Activated CD8-positive, alpha-beta memory T cell treated with anti-CD3 and anti-CD28 coated beads for 24 hours (primary cell): Measurements from ENCODE around the gene AGBL1.

Experiments used
- DNase-seq: peaks from one replicate; pipeline ENCODE4 v3.0.0-alpha.2; 2020

The AGBL1 gene

GRCh38 chr15:86751116-86751515, 671.4 kb downstream of the AGBL1 start:
- DNase-seq: no peak

- no peak for DNase-seq
These were observed 675.2 kb downstream of the AGBL1 start for GRCh38 chr15:86754846-86755245.

- no peak for DNase-seq
These were observed 677.0 kb downstream of the AGBL1 start for GRCh38 chr15:86756688-86757087.

GRCh38 chr15:86759800-86760523, 680.3 kb downstream of the AGBL1 start:
- DNase-seq: no peak

- DNase-seq: no peak
These were observed 683.2 kb downstream of the AGBL1 start for GRCh38 chr15:86762874-86763273.

GRCh38 chr15:86764021-86764420, 684.4 kb downstream of the AGBL1 start:
- no peak for DNase-seq

GRCh38 chr15:86765281-86765680, 685.6 kb downstream of the AGBL1 start:
- DNase-seq: no peak

- no peak for DNase-seq
These were observed 692.8 kb downstream of the AGBL1 start for GRCh38 chr15:86772369-86773059.

- DNase-seq: no peak
These were observed 694.1 kb downstream of the AGBL1 start for GRCh38 chr15:86773736-86774135.

GRCh38 chr15:86776145-86776544, 696.5 kb downstream of the AGBL1 start:
- DNase-seq: no peak

GRCh38 chr15:86796521-86796920, 716.9 kb downstream of the AGBL1 start:
- no peak for DNase-seq

GRCh38 chr15:86797135-86797534, 717.5 kb downstream of the AGBL1 start:
- no peak for DNase-seq

- no peak for DNase-seq
These were observed 719.6 kb downstream of the AGBL1 start for GRCh38 chr15:86799226-86799625.

GRCh38 chr15:86802244-86802643, 722.6 kb downstream of the AGBL1 start:
- no peak for DNase-seq

GRCh38 chr15:86804406-86804805, 724.7 kb downstream of the AGBL1 start:
- DNase-seq: no peak

- DNase-seq: no peak
These were observed 730.7 kb downstream of the AGBL1 start for GRCh38 chr15:86810329-86810728.

GRCh38 chr15:86813892-86814291, 734.2 kb downstream of the AGBL1 start:
- no peak for DNase-seq

- no peak for DNase-seq
These were observed 749.6 kb downstream of the AGBL1 start for GRCh38 chr15:86829245-86829644.

GRCh38 chr15:86830304-86830703, 750.6 kb downstream of the AGBL1 start:
- no peak for DNase-seq

GRCh38 chr15:86833595-86833994, 753.9 kb downstream of the AGBL1 start:
- no peak for DNase-seq

GRCh38 chr15:86834115-86834863, 754.6 kb downstream of the AGBL1 start:
- no peak for DNase-seq

- no peak for DNase-seq
These were observed 757.8 kb downstream of the AGBL1 start for GRCh38 chr15:86837294-86838061.

- DNase-seq: no peak
These were observed 759.8 kb downstream of the AGBL1 start for GRCh38 chr15:86839502-86839901.
